Right lobe of liver (tissue), 4 donors: ENCODE results near the gene PCLO.

Source experiments
- POLR2A ChIP-seq: fragments of 450-650 bp; IDR thresholded peaks from one replicate; pipeline ENCODE4 v1.6.1; 2017; ENCODE audit warnings: antibody characterized with exemption, mild to moderate bottlenecking
- TF ChIP-seq, protein P1 (sequence below), 4 donors: fragments of 200-600 bp in 3 of 4; fragments of 450-650 bp in 1 of 4; IDR thresholded peaks; one replicate each; pipeline versions ENCODE4 v1.5.1 to v1.8.0; 2016 to 2022; ENCODE audit warnings: antibody characterized with exemption in 4 of 4, mild to moderate bottlenecking in 2 of 4
- donor health status: DM: no; HTN: no; CAD: no.
- donor health status: DM: no; HTN: no; CAD: no.
- donor health status: DM: no; HTN: yes; CAD: no.

DNA sequence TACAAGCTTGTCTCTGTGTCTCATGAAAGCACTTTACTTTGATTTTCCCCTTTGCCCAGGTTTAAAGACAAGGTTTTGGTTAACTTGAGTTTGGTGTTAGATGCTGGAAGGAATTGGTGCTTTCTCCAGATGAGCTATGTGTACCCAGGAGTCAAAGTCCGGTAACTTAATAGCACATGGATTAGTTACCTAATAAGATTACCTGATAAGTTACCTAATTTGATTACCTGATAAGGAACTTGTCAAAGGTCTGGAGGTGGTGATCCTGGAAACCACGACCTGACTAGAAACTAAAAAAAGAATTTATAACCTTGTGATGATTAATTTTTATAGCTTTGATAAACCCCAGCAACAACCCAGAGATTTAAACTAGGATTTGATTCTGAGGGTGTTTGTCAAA, 449.2 kb downstream of the PCLO start:
- TF ChIP-seq, protein P1, sequence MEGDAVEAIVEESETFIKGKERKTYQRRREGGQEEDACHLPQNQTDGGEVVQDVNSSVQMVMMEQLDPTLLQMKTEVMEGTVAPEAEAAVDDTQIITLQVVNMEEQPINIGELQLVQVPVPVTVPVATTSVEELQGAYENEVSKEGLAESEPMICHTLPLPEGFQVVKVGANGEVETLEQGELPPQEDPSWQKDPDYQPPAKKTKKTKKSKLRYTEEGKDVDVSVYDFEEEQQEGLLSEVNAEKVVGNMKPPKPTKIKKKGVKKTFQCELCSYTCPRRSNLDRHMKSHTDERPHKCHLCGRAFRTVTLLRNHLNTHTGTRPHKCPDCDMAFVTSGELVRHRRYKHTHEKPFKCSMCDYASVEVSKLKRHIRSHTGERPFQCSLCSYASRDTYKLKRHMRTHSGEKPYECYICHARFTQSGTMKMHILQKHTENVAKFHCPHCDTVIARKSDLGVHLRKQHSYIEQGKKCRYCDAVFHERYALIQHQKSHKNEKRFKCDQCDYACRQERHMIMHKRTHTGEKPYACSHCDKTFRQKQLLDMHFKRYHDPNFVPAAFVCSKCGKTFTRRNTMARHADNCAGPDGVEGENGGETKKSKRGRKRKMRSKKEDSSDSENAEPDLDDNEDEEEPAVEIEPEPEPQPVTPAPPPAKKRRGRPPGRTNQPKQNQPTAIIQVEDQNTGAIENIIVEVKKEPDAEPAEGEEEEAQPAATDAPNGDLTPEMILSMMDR (IDR thresholded peaks at IDR 0.05) = no peak
- TF ChIP-seq POLR2A = no peak
